Measurements from ENCODE around the gene ARHGAP18. TPM values are rescaled to one million over a fixed set of nuclear protein-coding genes. Genes with fewer than 3 reads are reported as not detected.

Gene ARHGAP18
- polyA plus RNA-seq, 1 of the 3 experiments (the other 2 are of a cell fraction), result 25.0 TPM

GRCh38 chr6:129615020-129615419, 95.0 kb downstream of the ARHGAP18 start:
- no peaks in the 10 kb centered on the region for H3K9me2 ChIP-seq
- peaks cover 0 to 25% of the 10 kb centered on the region in 2 experiments; a peak in 2 of 4 replicates for H3K4me1 ChIP-seq (ENCODE audit: control insufficient read depth in 1 of 2, insufficient read depth in 2 of 2, low read depth in 1 of 2, low read length in 1 of 2)
- H4K20me1 ChIP-seq (ENCODE audit: insufficient read depth), result no peaks in the 10 kb centered on the region
- peaks cover 22 to 83% of the 10 kb centered on the region in 2 experiments for H3K36me3 ChIP-seq (replicated peaks in 1 of 2; ENCODE audit: control insufficient read depth in 1 of 2, insufficient read depth in 2 of 2, low read length in 1 of 2)
- H3K27me3 ChIP-seq (ENCODE audit: insufficient read depth), result no peaks in the 10 kb centered on the region
- DNase-seq, result no peak
- no peaks in the 10 kb centered on the region for H3K9me3 ChIP-seq
- peaks cover 50% of the 10 kb centered on the region for H3K79me2 ChIP-seq (ENCODE audit: insufficient read depth)
- TF ChIP-seq RFX5 (IDR thresholded peaks at IDR 0.05; ENCODE audit: low read length), result no peak
- TF ChIP-seq CHD2 (IDR thresholded peaks at IDR 0.05; ENCODE audit: low read length, partially characterized antibody), result no peak
- no peak for TF ChIP-seq JUND (IDR thresholded peaks at IDR 0.05)
- TF ChIP-seq RXRA (IDR thresholded peaks at IDR 0.05; ENCODE audit: borderline replicate concordance, low read depth), result no peak
- TF ChIP-seq FOSL2 (IDR thresholded peaks at IDR 0.05; ENCODE audit: borderline replicate concordance, low read depth), result no peak
- no peak for TF ChIP-seq TAF1 (IDR thresholded peaks at IDR 0.05; ENCODE audit: borderline replicate concordance, low read depth, low read length)
- TF ChIP-seq GABPA (IDR thresholded peaks at IDR 0.05; ENCODE audit: low read depth), result no peak
- no peak for TF ChIP-seq ZBTB33 (IDR thresholded peaks at IDR 0.05; ENCODE audit: borderline replicate concordance, low read depth)
- TF ChIP-seq FOXM1 (IDR thresholded peaks at IDR 0.05; ENCODE audit: low read depth), result no peak
- TF ChIP-seq GATA2 (CRISPR knock-in tag; IDR thresholded peaks at IDR 0.05), result no peak
- TF ChIP-seq POLR2AphosphoS5 (IDR thresholded peaks at IDR 0.05; ENCODE audit: low read depth, low read length), result no peak
- no peak for TF ChIP-seq MXI1 (IDR thresholded peaks at IDR 0.05; ENCODE audit: low read depth, low read length)
- no peak for TF ChIP-seq MEF2A (IDR thresholded peaks at IDR 0.05; ENCODE audit: borderline replicate concordance, low read depth)
- TF ChIP-seq EP300 (IDR thresholded peaks at IDR 0.05; ENCODE audit: borderline replicate concordance in 1 of 2, low read depth in 1 of 2, low read length in 1 of 2), result no peak
- TF ChIP-seq YY1 (IDR thresholded peaks at IDR 0.05; ENCODE audit: low read depth), result no peak
- no peak for TF ChIP-seq SIN3A (IDR thresholded peaks at IDR 0.05; ENCODE audit: borderline replicate concordance, low read depth, low read length)
- no peak for TF ChIP-seq IRF3 (IDR thresholded peaks at IDR 0.05; ENCODE audit: low read depth, low read length)
- no peak for TF ChIP-seq ELF1 (IDR thresholded peaks at IDR 0.05)
- TF ChIP-seq USF1 (IDR thresholded peaks at IDR 0.05; ENCODE audit: borderline replicate concordance, low read depth), result no peak
- H2AFZ ChIP-seq (ENCODE audit: low read depth), result no peak overlapping the region
- H3K27ac ChIP-seq (ENCODE audit: low read depth in 2 of 2, low read length in 1 of 2), result no peak overlapping the region
- H3K9ac ChIP-seq, result no peak overlapping the region
- no peak overlapping the region for H3K4me3 ChIP-seq (ENCODE audit: low read depth in 2 of 2, low read length in 1 of 2)
- WGBS (ENCODE audit: low lambda C conversion rate), result 81% methylated on average over 1 of the region's 1 CpG
- CTCF ChIA-PET, result interaction anchor here (1.0 kb wide), 1 partner anchor 13 kb away, joined by 3 read pairs; no protein-coding TSS in a partner anchor
- no peak overlapping the region for H3K4me2 ChIP-seq
- peaks cover 48% of the 10 kb centered on the region for H3F3A ChIP-seq (replicated peaks; ENCODE audit: insufficient read depth)
- POLR2A ChIA-PET, result no interaction called here

Measured in SK-N-SH (cell line).